HCT116 (cell line): ENCODE data around the gene FMOD. TPM values are rescaled to one million over a fixed set of nuclear protein-coding genes. Genes with fewer than 3 reads are reported as not detected.

Experiments used
- ATAC-seq: fragments of 200-7000 bp; cut with Tn5 transposase; 2 replicates; pipeline ENCODE4 v1.9.1; 2020; ENCODE audit warnings: mild to moderate bottlenecking, moderate library complexity
- BruUV-seq: library from RNA; stranded (reverse); fragments of 400-500 nt; replicated peaks from 2 replicates; lab custom pipeline; 2021; lab: Mats Ljungman, UMichigan
- CTCF ChIA-PET: fragments of 300-600 bp; sonication (Branson Sonifier 250); formaldehyde crosslinking; loops from one replicate; lab custom pipeline; 2021; ENCODE audit warnings: antibody characterized with exemption; lab: Charles Lee
- POLR2A ChIA-PET: fragments of 300-600, 350-600 bp; sonication (Branson Sonifier 250); formaldehyde crosslinking; loops from one replicate; lab custom pipeline; 2021; ENCODE audit warnings: antibody characterized with exemption; lab: Charles Lee
- RAD21 ChIA-PET, 2 experiments: fragments of 300-600 bp; sonication (Branson Sonifier 250); formaldehyde crosslinking; loops; one replicate each; lab custom pipeline; 2023; ENCODE audit warnings: low total read pairs in 2 of 2; ENCODE audit not compliant: uncharacterized antibody in 2 of 2, unreplicated experiment in 2 of 2, low non-redundant PET in 1 of 2; lab: Charles Lee
- DNase-seq: peaks from one replicate; pipeline ENCODE4 v3.0.0-alpha.2; 2010; ENCODE audit warnings: low read depth, low spot score
- H2AFZ ChIP-seq: fragments of 200-600 bp; shearing (Covaris generic), sonication (generic); 2 replicates; pipeline ENCODE4 v1.6.1; 2017; ENCODE audit warnings: low read depth, mixed run types, mixed read lengths, antibody characterized with exemption, low read length; ENCODE audit not compliant: poor library complexity, severe bottlenecking
- H3K27ac ChIP-seq: 2 replicates; pipeline ENCODE4 v1.5.1; 2012; ENCODE audit warnings: low read depth, low read length
- H3K27me3 ChIP-seq: fragments of 200-600 bp; sonication (generic); 2 replicates; pipeline ENCODE4 v1.6.1; 2016; ENCODE audit warnings: mixed run types, low read length, mixed read lengths; ENCODE audit not compliant: insufficient read depth
- H3K36me3 ChIP-seq, 2 experiments: fragments of 200-500 bp in 1 of 2; fragments of 200-600 bp in 1 of 2; sonication (Bioruptor generic) in 1 of 2; sonication (generic) in 1 of 2; 2 replicates each; pipeline versions ENCODE4 v1.5.1 to v1.6.1; 2014 to 2016; ENCODE audit warnings: low read length in 2 of 2, inconsistent platforms in 1 of 2, mixed read lengths in 1 of 2, mixed run types in 1 of 2; ENCODE audit not compliant: insufficient read depth in 2 of 2, control insufficient read depth in 1 of 2
- H3K4me1 ChIP-seq, 2 experiments: fragments of 200-600 bp in 1 of 2; sonication (generic) in 1 of 2; 2 replicates each; pipeline versions ENCODE4 v1.5.1 to v1.6.1; 2012 to 2017; ENCODE audit warnings: low read length in 2 of 2, inconsistent platforms in 1 of 2, mild to moderate bottlenecking in 1 of 2, mixed read lengths in 1 of 2, mixed run types in 1 of 2, moderate library complexity in 1 of 2; ENCODE audit not compliant: insufficient read depth in 2 of 2, control insufficient read depth in 1 of 2
- H3K4me2 ChIP-seq: fragments of 200-600 bp; sonication (generic); 2 replicates; pipeline ENCODE4 v1.6.1; 2017; ENCODE audit warnings: mixed run types, low read length, mixed read lengths
- H3K4me3 ChIP-seq, 2 experiments: fragments of 200-600 bp in 1 of 2; sonication (generic) in 1 of 2; replicated peaks in 1 of 2; 2 replicates each; pipeline ENCODE4 v1.5.1; 2011 to 2016; ENCODE audit warnings: low read length in 2 of 2, control low read depth in 1 of 2, low read depth in 1 of 2, mild to moderate bottlenecking in 1 of 2, mixed read lengths in 1 of 2, mixed run types in 1 of 2
- H3K79me2 ChIP-seq: fragments of 200-600 bp; sonication (generic); 2 replicates; pipeline ENCODE4 v1.6.1; 2017; ENCODE audit warnings: mild to moderate bottlenecking, mixed run types, low read length, moderate library complexity, mixed read lengths; ENCODE audit not compliant: insufficient read depth
- H3K9ac ChIP-seq: fragments of 200-600 bp; sonication (generic); 2 replicates; pipeline ENCODE4 v1.6.1; 2016; ENCODE audit warnings: low read length, mixed read lengths
- H3K9me2 ChIP-seq: fragments of 200-600 bp; sonication (generic), shearing (Covaris generic); 2 replicates; pipeline ENCODE4 v1.6.1; 2017; ENCODE audit warnings: mixed run types, mild to moderate bottlenecking, moderate library complexity; ENCODE audit not compliant: insufficient read depth
- H3K9me3 ChIP-seq, 2 experiments: fragments of 200-500 bp in 1 of 2; fragments of 200-600 bp in 1 of 2; sonication (Bioruptor generic) in 1 of 2; sonication (generic) in 1 of 2; 2 replicates each; pipeline ENCODE4 v1.6.1; 2014 to 2017; ENCODE audit warnings: low read length in 2 of 2, mixed read lengths in 2 of 2, inconsistent platforms in 1 of 2, low read depth in 1 of 2, mild to moderate bottlenecking in 1 of 2, mixed run types in 1 of 2, moderate library complexity in 1 of 2; ENCODE audit not compliant: control insufficient read depth in 1 of 2, insufficient read depth in 1 of 2
- H4K20me1 ChIP-seq: fragments of 200-600 bp; sonication (generic), shearing (Covaris generic); 2 replicates; pipeline ENCODE4 v1.6.1; 2017; ENCODE audit warnings: mixed run types, mild to moderate bottlenecking, moderate library complexity; ENCODE audit not compliant: insufficient read depth
- EGR1 ChIP-seq: IDR thresholded peaks from 2 replicates; pipeline ENCODE4 v1.6.1; 2012; ENCODE audit warnings: low read depth
- EZH2 ChIP-seq: fragments of 200-600 bp; sonication (generic); IDR thresholded peaks from 2 replicates; pipeline ENCODE4 v1.6.1; 2017; ENCODE audit warnings: antibody characterized with exemption, mixed run types
- JUND ChIP-seq: IDR thresholded peaks from 2 replicates; pipeline ENCODE4 v1.6.1; 2012
- RAD21 ChIP-seq: IDR thresholded peaks from 2 replicates; pipeline ENCODE4 v1.6.1; 2012; ENCODE audit warnings: low read depth, mild to moderate bottlenecking
- TCF7L2 ChIP-seq: IDR thresholded peaks from 2 replicates; pipeline ENCODE4 v1.7.0; 2011; ENCODE audit warnings: borderline replicate concordance, inconsistent platforms; ENCODE audit not compliant: insufficient read depth, insufficient read length; ENCODE audit errors: extremely low read depth
- ZFX ChIP-seq: fragments of 450-650 bp; IDR thresholded peaks from 2 replicates; pipeline ENCODE4 v1.6.1; 2017
- intact Hi-C: fragments of 100-400 bp; cut with micrococcal nuclease; formaldehyde crosslinking; loops from 2 replicates; pipeline ENCODE4 v1.10.0; 2022
- total RNA-seq: library from RNA; stranded (reverse); gene quantifications from one replicate; pipeline ENCODE4 v1.2.1, GENCODE V29; 2021; ENCODE audit not compliant: unreplicated experiment
- TF ChIP-seq, protein P1 (sequence below), 3 experiments: fragments of 200-600 bp in 1 of 3; sonication (generic) in 1 of 3; IDR thresholded peaks in 2 of 3; conservative IDR thresholded peaks in 1 of 3; 2 replicates each; pipeline ENCODE4 v1.5.1; 2012 to 2017; ENCODE audit warnings: low read depth in 2 of 3, low read length in 2 of 3, antibody characterized with exemption in 1 of 3, borderline replicate concordance in 1 of 3, control low read depth in 1 of 3, mild to moderate bottlenecking in 1 of 3, mixed read lengths in 1 of 3, mixed run types in 1 of 3, moderate library complexity in 1 of 3; ENCODE audit not compliant: insufficient read depth in 1 of 3
- TF ChIP-seq, protein P2 (sequence below): IDR thresholded peaks from 2 replicates; pipeline ENCODE4 v1.6.1; 2012; ENCODE audit warnings: low read depth

The FMOD gene
- total RNA-seq, 1 experiment from 2014 or later = not detected

- BruUV-seq = no TSS peak
- Histone ChIP-seq H3K27me3 (peaks cover 15% of the 10 kb centered on the region; the same call in 1 of the 2 replicates), H4K20me1 (no peaks in the 10 kb centered on the region), H2AFZ (peak overlapping the region; percentile 47), H3K4me1 (peaks cover 0 to 6% of the 10 kb centered on the region in 2 experiments; a peak in 2 of 4 replicates), H3K36me3 (no peaks in the 10 kb centered on the region), H3K4me3 (no peak overlapping the region), H3K4me2 (no peak overlapping the region), H3K27ac (no peak overlapping the region), H3K9me2 (no peaks in the 10 kb centered on the region), H3K9ac (no peak overlapping the region), H3K9me3 (no peaks in the 10 kb centered on the region), H3K79me2 (no peaks in the 10 kb centered on the region)
- ATAC-seq (peak; percentile 65), DNase-seq (peak; percentile 53)
- intact Hi-C loops = loop anchor here (1.0 kb wide), 1 partner anchor 65 kb away; no protein-coding TSS in a partner anchor
- TF ChIP-seq JUND (no peak), ZFX (no peak), EZH2 (no peak), TCF7L2 (no peak), EGR1 (no peak), RAD21 (peak; percentile 92)
- TF ChIP-seq, protein P1, sequence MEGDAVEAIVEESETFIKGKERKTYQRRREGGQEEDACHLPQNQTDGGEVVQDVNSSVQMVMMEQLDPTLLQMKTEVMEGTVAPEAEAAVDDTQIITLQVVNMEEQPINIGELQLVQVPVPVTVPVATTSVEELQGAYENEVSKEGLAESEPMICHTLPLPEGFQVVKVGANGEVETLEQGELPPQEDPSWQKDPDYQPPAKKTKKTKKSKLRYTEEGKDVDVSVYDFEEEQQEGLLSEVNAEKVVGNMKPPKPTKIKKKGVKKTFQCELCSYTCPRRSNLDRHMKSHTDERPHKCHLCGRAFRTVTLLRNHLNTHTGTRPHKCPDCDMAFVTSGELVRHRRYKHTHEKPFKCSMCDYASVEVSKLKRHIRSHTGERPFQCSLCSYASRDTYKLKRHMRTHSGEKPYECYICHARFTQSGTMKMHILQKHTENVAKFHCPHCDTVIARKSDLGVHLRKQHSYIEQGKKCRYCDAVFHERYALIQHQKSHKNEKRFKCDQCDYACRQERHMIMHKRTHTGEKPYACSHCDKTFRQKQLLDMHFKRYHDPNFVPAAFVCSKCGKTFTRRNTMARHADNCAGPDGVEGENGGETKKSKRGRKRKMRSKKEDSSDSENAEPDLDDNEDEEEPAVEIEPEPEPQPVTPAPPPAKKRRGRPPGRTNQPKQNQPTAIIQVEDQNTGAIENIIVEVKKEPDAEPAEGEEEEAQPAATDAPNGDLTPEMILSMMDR (IDR thresholded peaks at IDR 0.05 in 2 of 3, conservative IDR thresholded peaks at IDR 0.05 in 1 of 3; ENCODE audit: borderline replicate concordance in 1 of 3, insufficient read depth in 1 of 3, low read depth in 2 of 3, low read length in 2 of 3) = peak; percentile 73 to 96 (median 92)
- TF ChIP-seq, protein P2, sequence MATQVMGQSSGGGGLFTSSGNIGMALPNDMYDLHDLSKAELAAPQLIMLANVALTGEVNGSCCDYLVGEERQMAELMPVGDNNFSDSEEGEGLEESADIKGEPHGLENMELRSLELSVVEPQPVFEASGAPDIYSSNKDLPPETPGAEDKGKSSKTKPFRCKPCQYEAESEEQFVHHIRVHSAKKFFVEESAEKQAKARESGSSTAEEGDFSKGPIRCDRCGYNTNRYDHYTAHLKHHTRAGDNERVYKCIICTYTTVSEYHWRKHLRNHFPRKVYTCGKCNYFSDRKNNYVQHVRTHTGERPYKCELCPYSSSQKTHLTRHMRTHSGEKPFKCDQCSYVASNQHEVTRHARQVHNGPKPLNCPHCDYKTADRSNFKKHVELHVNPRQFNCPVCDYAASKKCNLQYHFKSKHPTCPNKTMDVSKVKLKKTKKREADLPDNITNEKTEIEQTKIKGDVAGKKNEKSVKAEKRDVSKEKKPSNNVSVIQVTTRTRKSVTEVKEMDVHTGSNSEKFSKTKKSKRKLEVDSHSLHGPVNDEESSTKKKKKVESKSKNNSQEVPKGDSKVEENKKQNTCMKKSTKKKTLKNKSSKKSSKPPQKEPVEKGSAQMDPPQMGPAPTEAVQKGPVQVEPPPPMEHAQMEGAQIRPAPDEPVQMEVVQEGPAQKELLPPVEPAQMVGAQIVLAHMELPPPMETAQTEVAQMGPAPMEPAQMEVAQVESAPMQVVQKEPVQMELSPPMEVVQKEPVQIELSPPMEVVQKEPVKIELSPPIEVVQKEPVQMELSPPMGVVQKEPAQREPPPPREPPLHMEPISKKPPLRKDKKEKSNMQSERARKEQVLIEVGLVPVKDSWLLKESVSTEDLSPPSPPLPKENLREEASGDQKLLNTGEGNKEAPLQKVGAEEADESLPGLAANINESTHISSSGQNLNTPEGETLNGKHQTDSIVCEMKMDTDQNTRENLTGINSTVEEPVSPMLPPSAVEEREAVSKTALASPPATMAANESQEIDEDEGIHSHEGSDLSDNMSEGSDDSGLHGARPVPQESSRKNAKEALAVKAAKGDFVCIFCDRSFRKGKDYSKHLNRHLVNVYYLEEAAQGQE = no peak
- POLR2A ChIA-PET = interaction anchor here (0.6 kb wide), 1 partner anchor 99 kb away, joined by 4 read pairs; no protein-coding TSS in a partner anchor
- RAD21 ChIA-PET = interaction anchor here (0.9 to 1.4 kb wide), 2 partner anchors 66 to 150 kb away, joined by 3 to 5 read pairs; no protein-coding TSS in a partner anchor
- CTCF ChIA-PET = interaction anchor here (0.7 to 6.0 kb wide), 7 partner anchors 8 to 363 kb away, joined by 3 to 45 read pairs (median 4); no protein-coding TSS in a partner anchor
These were observed 12.4 kb downstream of the FMOD start for GRCh38 chr1:203338335-203339036.
